ENCODE measurements around the gene OR52L1.

The OR52L1 gene

DNA sequence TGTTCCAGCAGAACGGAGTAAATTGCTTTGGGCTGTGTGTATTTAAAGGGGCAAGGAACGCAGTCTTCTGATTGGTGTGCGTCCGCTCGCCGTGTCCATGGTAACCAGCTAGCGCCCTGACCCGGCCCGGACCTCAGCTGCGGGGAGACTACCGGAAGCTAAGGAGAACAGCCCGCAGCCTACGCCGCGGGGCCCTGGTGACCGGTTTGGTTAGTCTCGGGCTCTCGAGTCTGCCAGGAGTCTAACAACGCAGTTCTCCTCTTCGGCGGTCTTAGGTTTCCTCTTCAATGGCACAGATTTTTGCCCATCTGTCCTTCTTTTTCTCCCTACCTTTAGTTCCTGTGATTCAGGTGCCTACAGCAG lies 48.2 kb downstream of the OR52L1 start:
- no peak for TF ChIP-seq POLR2AphosphoS5 (IDR thresholded peaks at IDR 0.05; ENCODE audit: low read depth, low read length)
- TF ChIP-seq POLR2A (IDR thresholded peaks at IDR 0.05; ENCODE audit: low read depth, low read length): no peak
- TF ChIP-seq TAF1 (IDR thresholded peaks at IDR 0.05; ENCODE audit: borderline replicate concordance, low read depth, low read length): no peak
- FAIRE-seq (no peak), DNase-seq (ENCODE audit: insufficient read length) (no peak)

DNA sequence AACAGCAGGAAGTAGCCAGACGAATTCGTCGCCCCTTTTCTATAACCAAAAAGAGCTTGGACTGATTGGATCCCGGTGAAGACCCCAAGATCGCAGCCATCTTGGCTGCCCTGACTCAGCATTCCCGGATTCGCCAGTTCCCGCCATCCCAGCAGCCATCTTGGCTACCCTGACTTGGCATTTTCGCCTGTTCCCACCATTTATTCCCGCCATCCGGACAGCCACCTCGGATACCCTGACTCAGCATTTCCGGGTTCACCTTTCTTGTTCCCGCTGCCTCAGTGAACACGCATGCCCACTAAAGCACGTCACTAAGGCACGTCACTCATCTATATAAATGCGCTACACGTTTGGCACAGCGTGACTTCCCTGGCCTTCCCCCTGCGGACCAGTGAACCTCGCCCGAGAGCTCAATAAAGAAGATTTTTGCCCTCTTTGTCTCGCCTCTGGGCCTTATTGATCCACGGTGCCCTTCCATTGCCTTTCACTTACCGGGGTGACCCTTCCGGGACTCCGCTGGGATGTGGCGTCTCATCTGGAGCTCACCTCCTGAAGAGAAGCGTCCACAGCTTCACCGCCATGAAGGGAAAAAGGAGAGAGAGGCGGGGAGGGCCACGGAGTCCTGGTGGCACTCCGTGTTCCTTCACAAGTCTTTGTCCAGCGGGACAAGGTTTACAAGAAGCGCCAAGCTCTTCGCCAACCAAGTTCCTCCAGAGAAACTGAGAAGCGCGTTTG lies 48.8 kb downstream of the OR52L1 start:
- no peak for FAIRE-seq
- TF ChIP-seq POLR2AphosphoS5 (IDR thresholded peaks at IDR 0.05; ENCODE audit: low read depth, low read length): no peak
- TF ChIP-seq POLR2A (IDR thresholded peaks at IDR 0.05; ENCODE audit: low read depth, low read length): no peak
- DNase-seq (ENCODE audit: insufficient read length): no peak

Measured in GM12892 (cell line).